GM12801 (cell line): ENCODE results near the gene LUM.

Experiments
- TF ChIP-seq, protein P1 (sequence below): IDR thresholded peaks from one replicate; pipeline ENCODE4 v1.5.1; 2011; ENCODE audit warnings: control low read depth; ENCODE audit not compliant: insufficient read length; ENCODE audit errors: extremely low read depth

The LUM gene

DNA sequence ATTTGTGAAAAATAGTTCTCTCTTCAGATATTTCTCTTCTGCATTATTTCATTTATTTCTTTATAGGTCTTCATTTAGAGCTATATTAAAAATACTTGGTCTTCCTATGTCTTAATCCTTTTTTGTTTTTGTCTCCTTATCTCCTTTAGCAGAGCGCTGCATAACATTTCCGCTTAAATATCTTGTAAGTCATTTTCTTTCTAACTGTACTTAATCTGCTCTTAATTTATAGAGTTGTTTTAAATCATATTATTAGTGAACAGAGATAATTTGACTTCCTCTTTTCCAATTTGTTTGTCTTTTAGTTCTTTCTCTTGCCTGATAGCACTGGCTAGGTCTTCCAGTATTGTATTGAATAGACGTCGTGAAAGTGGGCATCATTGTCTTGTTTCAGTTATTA is 18.0 kb downstream of the LUM start:
- TF ChIP-seq, protein P1, sequence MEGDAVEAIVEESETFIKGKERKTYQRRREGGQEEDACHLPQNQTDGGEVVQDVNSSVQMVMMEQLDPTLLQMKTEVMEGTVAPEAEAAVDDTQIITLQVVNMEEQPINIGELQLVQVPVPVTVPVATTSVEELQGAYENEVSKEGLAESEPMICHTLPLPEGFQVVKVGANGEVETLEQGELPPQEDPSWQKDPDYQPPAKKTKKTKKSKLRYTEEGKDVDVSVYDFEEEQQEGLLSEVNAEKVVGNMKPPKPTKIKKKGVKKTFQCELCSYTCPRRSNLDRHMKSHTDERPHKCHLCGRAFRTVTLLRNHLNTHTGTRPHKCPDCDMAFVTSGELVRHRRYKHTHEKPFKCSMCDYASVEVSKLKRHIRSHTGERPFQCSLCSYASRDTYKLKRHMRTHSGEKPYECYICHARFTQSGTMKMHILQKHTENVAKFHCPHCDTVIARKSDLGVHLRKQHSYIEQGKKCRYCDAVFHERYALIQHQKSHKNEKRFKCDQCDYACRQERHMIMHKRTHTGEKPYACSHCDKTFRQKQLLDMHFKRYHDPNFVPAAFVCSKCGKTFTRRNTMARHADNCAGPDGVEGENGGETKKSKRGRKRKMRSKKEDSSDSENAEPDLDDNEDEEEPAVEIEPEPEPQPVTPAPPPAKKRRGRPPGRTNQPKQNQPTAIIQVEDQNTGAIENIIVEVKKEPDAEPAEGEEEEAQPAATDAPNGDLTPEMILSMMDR: no peak

DNA sequence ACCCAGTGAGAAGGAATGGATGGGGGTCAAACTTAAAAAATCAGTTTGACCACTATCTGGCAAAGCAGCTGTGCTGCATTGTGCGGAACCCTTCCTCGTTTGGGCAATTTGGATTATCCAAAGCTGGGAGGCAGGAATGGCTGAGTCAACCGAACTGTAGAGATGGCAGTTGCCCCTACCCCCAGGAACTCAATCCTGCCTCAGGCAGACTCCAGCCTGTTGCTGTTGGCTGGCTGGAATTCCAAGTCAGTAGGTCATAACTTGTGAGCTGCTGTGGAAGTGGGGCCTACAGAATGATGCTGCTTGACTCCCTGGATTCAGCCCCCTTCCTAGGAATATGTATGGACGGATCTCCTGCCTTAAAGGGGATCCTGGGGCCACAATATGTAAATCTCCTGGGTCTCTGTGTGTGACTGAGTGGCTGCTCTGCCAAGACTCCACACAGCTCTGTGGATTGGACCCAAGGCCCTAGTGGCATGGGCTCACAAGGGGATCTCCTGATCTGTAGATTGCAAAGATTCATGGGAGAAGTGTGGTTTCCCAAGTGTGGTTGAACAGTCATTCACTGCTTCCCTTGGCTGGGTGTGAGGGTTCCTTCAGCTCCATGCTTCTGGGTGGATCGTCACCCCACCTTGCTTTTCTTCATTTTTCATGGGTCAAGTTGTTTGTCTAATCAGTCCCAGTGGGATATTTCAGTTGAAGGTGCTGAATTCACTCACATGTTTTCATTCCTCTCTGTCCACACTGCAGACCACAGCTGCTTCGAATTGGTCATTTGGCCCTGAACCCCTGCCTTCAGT is 19.2 kb downstream of the LUM start:
- TF ChIP-seq, protein P1: no peak

DNA sequence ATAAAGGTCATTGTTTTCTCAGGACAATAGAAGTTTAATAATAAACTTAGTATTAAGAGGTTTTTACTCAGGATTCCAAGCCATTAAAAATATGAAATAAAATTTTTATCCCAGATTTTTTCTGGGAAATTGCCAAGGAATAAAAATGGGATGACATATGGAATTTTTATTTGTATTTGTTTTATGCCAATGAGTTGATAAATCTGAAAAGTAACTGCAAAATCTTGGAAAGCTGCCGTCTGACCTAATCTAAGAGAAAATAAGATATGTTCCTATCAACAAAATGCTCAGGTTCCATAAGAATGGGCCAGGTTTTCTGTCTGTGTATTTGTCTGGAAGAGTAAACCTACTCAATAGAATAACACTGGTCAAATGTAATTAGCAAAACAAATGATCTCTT is 31.3 kb downstream of the LUM start:
- TF ChIP-seq, protein P1: no peak

DNA sequence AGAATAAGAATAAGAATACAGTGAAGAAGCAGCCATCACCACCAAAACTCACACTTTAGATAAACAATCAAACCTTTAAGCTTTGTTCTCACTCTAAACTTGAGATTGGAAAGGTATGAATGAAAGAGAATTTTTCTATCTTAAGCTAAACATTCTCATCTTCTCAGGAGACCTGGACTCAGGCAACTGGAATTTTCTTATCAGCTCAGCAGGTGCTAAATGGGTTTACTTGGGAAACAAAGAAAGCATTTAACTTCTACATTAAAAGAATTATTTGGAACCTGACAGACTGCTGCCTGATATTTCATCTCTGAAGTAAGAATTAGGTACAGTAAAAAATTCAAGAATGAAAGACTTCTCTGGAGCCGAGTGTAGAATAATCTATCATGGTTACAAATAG is 32.8 kb downstream of the LUM start:
- TF ChIP-seq, protein P1: no peak

DNA sequence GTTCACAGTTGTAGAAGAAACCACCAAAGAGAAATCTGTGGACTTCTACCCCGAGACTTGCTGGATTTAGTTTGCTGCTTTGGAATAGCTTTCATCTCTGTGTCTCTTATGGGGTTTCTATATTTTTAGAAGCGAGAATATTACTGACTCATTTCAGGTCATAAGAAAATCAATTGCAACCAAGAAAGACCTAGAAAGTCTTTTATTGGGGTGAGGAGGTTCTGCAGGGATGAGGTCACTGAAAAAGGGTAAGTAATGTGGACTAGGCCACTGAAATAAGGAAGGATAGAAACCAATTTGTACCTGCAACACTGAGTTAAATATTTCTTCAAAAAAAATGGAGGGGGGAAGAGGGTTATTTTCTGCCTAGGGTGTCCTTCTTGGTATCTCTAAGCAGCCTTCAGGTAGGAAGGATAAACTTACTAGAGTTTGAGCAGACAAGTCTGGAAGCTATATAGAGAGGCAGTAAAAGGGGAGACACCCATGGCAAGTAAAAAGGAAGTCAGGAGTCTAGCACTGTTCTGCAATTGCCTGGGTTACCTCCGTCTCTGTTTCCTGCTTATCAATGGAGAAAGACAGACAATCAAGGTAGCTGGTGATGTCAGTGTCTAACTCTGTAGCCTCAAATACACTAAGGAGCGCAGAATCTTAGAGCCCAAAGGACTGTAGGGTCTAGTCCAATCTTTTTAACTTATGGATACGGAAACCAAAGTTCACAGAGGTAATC is 33.9 kb downstream of the LUM start:
- TF ChIP-seq, protein P1: no peak

DNA sequence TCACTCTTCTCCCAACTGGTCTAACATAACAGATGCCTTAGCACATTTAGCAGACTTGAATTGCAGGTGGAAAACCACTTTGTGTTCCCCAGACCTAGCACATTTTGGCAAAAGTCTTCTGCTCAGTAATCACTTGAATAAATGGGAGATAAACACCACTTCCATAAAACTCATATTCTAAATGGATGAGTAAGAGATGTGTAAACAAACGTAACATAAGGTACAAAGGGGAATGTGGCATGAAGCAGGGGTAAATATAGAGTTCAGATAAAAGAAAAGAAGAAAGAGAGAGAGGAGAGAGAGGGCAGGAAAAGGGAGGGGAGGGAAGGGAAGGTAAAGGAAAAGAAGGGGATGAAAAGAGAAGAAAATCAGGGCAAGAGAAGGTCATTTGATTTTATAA is 36.4 kb downstream of the LUM start:
- TF ChIP-seq, protein P1: no peak

DNA sequence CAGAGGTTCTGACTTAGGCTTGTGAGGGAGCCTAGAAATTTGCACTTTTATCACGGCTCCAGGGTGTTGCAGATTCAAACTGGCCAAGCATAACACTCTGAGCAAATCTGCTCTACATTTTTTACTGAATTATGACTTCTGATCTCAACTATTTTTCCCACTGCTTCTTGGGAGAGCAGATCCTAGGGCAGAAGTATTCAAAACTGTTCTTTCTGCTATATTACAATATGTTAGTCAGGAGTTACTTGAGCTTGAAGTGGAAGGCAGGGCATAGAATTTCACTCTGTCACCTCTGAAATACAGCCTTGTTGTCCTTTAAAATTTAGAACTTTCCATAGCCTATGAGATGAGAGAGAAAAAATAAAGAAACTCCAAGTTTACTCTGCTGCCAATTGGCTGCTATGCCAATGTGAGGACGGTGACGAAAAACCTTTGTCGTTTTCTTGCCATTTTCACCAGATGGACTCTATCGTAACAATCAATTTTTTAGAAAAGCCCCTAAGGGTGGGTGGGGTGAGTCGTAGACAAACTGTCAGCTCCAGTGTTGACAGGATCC is 37.1 kb downstream of the LUM start:
- TF ChIP-seq, protein P1: no peak
